ENCODE measurements around the gene P2RX2.

DNA sequence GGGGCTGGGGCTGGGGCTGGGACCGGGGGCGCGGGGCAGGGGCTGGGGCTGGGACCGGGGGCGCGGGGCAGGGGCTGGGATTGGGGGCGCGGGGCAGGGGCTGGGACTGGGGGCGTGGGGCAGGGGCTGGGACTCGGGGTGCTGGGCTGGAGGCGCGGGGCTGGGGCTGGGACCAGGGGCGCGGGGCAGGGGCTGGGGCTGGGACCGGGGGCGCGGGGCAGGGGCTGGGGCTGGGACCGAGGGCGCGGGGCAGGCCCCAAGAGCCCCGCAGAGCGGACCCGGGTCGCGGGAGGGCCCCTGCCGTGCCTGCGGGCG lies 452 bp downstream of the P2RX2 start:
- TF ChIP-seq, protein P1, sequence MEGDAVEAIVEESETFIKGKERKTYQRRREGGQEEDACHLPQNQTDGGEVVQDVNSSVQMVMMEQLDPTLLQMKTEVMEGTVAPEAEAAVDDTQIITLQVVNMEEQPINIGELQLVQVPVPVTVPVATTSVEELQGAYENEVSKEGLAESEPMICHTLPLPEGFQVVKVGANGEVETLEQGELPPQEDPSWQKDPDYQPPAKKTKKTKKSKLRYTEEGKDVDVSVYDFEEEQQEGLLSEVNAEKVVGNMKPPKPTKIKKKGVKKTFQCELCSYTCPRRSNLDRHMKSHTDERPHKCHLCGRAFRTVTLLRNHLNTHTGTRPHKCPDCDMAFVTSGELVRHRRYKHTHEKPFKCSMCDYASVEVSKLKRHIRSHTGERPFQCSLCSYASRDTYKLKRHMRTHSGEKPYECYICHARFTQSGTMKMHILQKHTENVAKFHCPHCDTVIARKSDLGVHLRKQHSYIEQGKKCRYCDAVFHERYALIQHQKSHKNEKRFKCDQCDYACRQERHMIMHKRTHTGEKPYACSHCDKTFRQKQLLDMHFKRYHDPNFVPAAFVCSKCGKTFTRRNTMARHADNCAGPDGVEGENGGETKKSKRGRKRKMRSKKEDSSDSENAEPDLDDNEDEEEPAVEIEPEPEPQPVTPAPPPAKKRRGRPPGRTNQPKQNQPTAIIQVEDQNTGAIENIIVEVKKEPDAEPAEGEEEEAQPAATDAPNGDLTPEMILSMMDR (IDR thresholded peaks at IDR 0.05; ENCODE audit: low read depth, low read length, poor library complexity, severe bottlenecking) = no peak
- no peak for TF ChIP-seq EZH2phosphoT487 (IDR thresholded peaks at IDR 0.05; ENCODE audit: borderline replicate concordance, low read length)
